GM12878 (cell line): ENCODE measurements around the gene TMEM263. TPM values are rescaled to one million over a fixed set of nuclear protein-coding genes. Genes with fewer than 3 reads are reported as not detected.

ENCODE experiments used
- BACH1 ChIP-seq: fragments of 450-650 bp; IDR thresholded peaks from 2 replicates; pipeline ENCODE4 v1.6.1; 2017; ENCODE audit warnings: mild to moderate bottlenecking, borderline replicate concordance
- CHD4 ChIP-seq: fragments of 200-600 bp; sonication (generic); IDR thresholded peaks from 2 replicates; pipeline ENCODE4 v1.6.1; 2016; ENCODE audit warnings: mild to moderate bottlenecking
- FOXK2 ChIP-seq: fragments of 450-650 bp; IDR thresholded peaks from 2 replicates; pipeline ENCODE4 v1.6.1; 2017; ENCODE audit warnings: mild to moderate bottlenecking, moderate library complexity
- GABPA ChIP-seq: IDR thresholded peaks from 2 replicates; pipeline ENCODE4 v1.6.1; 2014; ENCODE audit warnings: antibody characterized with exemption, low read depth, mild to moderate bottlenecking, inconsistent platforms
- HDAC2 ChIP-seq: fragments of 200-600 bp; sonication (generic); IDR thresholded peaks from 2 replicates; pipeline ENCODE4 v1.6.1; 2017
- HDAC6 ChIP-seq: fragments of 200-600 bp; sonication (generic); IDR thresholded peaks from one replicate; pipeline ENCODE4 v1.8.0; 2017; ENCODE audit warnings: antibody characterized with exemption; ENCODE audit not compliant: unreplicated experiment
- IRF4 ChIP-seq: IDR thresholded peaks from 2 replicates; pipeline ENCODE4 v1.6.1; 2011; ENCODE audit warnings: low read depth, low read length
- MYB ChIP-seq: fragments of 150-350 bp; IDR thresholded peaks from 2 replicates; pipeline ENCODE4 v1.6.1; 2014; ENCODE audit warnings: mild to moderate bottlenecking, low read depth, low read length, borderline replicate concordance
- POLR2AphosphoS2 ChIP-seq: IDR thresholded peaks from 2 replicates; pipeline ENCODE4 v1.6.1; 2011; ENCODE audit warnings: low read depth, mild to moderate bottlenecking, low read length, improper control_type of control experiment, moderate library complexity
- RAD21 ChIP-seq: IDR thresholded peaks from 2 replicates; pipeline ENCODE4 v1.6.1; 2011; ENCODE audit warnings: mild to moderate bottlenecking, low read depth, low read length, moderate library complexity; ENCODE audit not compliant: insufficient read depth
- SIX5 ChIP-seq: IDR thresholded peaks from 2 replicates; pipeline ENCODE4 v1.6.1; 2011; ENCODE audit warnings: mild to moderate bottlenecking, low read depth, low read length, moderate library complexity; ENCODE audit not compliant: severe bottlenecking
- SMAD1 ChIP-seq: fragments of 450-650 bp; IDR thresholded peaks from 2 replicates; pipeline ENCODE4 v1.6.1; 2018; ENCODE audit warnings: mild to moderate bottlenecking, low read depth; ENCODE audit not compliant: partially characterized antibody
- SPI1 ChIP-seq: IDR thresholded peaks from 2 replicates; pipeline ENCODE4 v1.6.1; 2011; ENCODE audit warnings: low read depth, mild to moderate bottlenecking, low read length, moderate library complexity, borderline replicate concordance; ENCODE audit not compliant: insufficient read depth
- TARDBP ChIP-seq: IDR thresholded peaks from 2 replicates; pipeline ENCODE4 v1.6.1; 2016; ENCODE audit warnings: borderline replicate concordance
- TBL1XR1 ChIP-seq: IDR thresholded peaks from 2 replicates; pipeline ENCODE4 v1.6.1; 2012; ENCODE audit warnings: low read depth, low read length, improper control_type of control experiment
- WRNIP1 ChIP-seq: IDR thresholded peaks from 2 replicates; pipeline ENCODE4 v1.6.1; 2011; ENCODE audit warnings: low read depth, low read length, improper control_type of control experiment, borderline replicate concordance
- ZBED1 ChIP-seq: IDR thresholded peaks from 2 replicates; pipeline ENCODE4 v1.6.1; 2016; ENCODE audit warnings: borderline replicate concordance
- ZBTB33 ChIP-seq: fragments of 450-650 bp; IDR thresholded peaks from 2 replicates; pipeline ENCODE4 v1.6.1; 2017; ENCODE audit warnings: mild to moderate bottlenecking
- ZNF622 ChIP-seq: fragments of 450-650 bp; IDR thresholded peaks from 2 replicates; pipeline ENCODE4 v1.6.1; 2017; ENCODE audit warnings: mild to moderate bottlenecking, inconsistent platforms
- ZNF687 ChIP-seq: fragments of 450-650 bp; IDR thresholded peaks from 2 replicates; pipeline ENCODE4 v1.6.1; 2017; ENCODE audit warnings: mild to moderate bottlenecking, moderate library complexity
- ZZZ3 ChIP-seq: IDR thresholded peaks from 2 replicates; pipeline ENCODE4 v1.6.1; 2011; ENCODE audit warnings: low read depth; ENCODE audit not compliant: control insufficient read depth, insufficient read length
- polyA plus RNA-seq, 11 experiments: library from polyadenylated mRNA; depleted of rRNA in 4 of 11; unstranded in 6 of 11; stranded (reverse) in 5 of 11; fragments of >200 nt; fragmentation: Nextera tagmentation in 4 of 11; fragmentation: Illumina TruSeq in 1 of 11; extraction: Ambion mirVana in 4 of 11; extraction: Trizol in 1 of 11; gene quantifications; 1 replicate in 1 of 11; 2 replicates in 10 of 11; pipeline versions ENCODE4 v1.2.1 to v1.2.3, GENCODE V29; 2011 to 2016; ENCODE audit warnings: inconsistent platforms in 2 of 11, missing spikeins in 2 of 11, low read depth in 1 of 11
- total RNA-seq, 4 experiments: library from RNA; depleted of rRNA in 3 of 4; stranded (reverse); fragments of >200 nt in 3 of 4; fragmentation: Illumina TruSeq in 1 of 4; extraction: Trizol in 1 of 4; gene quantifications; 2 replicates each; pipeline versions ENCODE4 v1.2.1 to v1.2.3, GENCODE V29; 2013 to 2021
- TF ChIP-seq, protein P1 (sequence below): fragments of 150-350 bp; IDR thresholded peaks from 2 replicates; pipeline ENCODE4 v1.6.1; 2016; ENCODE audit warnings: low read depth, low read length
- TF ChIP-seq, protein P2 (sequence below): fragments of 450-650 bp; IDR thresholded peaks from 2 replicates; pipeline ENCODE4 v1.6.1; 2017; ENCODE audit warnings: borderline replicate concordance

The TMEM263 gene
- total and polyA plus RNA-seq, 10 of the 15 experiments (the other 5 are each of a cell fraction or from before 2014, with no cell fraction given), result 15.4 to 41.3 (median 27.6) TPM

- TF ChIP-seq MYB (no peak), ZBTB33 (no peak), ZNF687 (no peak), BACH1 (peak; percentile 94; the same call in 1 of the 2 replicates), ZNF622 (no peak), HDAC2 (no peak), FOXK2 (no peak), POLR2AphosphoS2 (no peak), RAD21 (no peak), SMAD1 (no peak), TARDBP (no peak), CHD4 (no peak), GABPA (0 out of 2 replicates have a peak, but pooled peaks have one; percentile 15), TBL1XR1 (peak; percentile 90), HDAC6 (no peak), ZZZ3 (no peak), SPI1 (peak; percentile 98), ZBED1 (no peak), IRF4 (peak; percentile 84), SIX5 (no peak), WRNIP1 (no peak)
- TF ChIP-seq, protein P1, sequence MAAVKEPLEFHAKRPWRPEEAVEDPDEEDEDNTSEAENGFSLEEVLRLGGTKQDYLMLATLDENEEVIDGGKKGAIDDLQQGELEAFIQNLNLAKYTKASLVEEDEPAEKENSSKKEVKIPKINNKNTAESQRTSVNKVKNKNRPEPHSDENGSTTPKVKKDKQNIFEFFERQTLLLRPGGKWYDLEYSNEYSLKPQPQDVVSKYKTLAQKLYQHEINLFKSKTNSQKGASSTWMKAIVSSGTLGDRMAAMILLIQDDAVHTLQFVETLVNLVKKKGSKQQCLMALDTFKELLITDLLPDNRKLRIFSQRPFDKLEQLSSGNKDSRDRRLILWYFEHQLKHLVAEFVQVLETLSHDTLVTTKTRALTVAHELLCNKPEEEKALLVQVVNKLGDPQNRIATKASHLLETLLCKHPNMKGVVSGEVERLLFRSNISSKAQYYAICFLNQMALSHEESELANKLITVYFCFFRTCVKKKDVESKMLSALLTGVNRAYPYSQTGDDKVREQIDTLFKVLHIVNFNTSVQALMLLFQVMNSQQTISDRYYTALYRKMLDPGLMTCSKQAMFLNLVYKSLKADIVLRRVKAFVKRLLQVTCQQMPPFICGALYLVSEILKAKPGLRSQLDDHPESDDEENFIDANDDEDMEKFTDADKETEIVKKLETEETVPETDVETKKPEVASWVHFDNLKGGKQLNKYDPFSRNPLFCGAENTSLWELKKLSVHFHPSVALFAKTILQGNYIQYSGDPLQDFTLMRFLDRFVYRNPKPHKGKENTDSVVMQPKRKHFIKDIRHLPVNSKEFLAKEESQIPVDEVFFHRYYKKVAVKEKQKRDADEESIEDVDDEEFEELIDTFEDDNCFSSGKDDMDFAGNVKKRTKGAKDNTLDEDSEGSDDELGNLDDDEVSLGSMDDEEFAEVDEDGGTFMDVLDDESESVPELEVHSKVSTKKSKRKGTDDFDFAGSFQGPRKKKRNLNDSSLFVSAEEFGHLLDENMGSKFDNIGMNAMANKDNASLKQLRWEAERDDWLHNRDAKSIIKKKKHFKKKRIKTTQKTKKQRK, result no peak
- TF ChIP-seq, protein P2, sequence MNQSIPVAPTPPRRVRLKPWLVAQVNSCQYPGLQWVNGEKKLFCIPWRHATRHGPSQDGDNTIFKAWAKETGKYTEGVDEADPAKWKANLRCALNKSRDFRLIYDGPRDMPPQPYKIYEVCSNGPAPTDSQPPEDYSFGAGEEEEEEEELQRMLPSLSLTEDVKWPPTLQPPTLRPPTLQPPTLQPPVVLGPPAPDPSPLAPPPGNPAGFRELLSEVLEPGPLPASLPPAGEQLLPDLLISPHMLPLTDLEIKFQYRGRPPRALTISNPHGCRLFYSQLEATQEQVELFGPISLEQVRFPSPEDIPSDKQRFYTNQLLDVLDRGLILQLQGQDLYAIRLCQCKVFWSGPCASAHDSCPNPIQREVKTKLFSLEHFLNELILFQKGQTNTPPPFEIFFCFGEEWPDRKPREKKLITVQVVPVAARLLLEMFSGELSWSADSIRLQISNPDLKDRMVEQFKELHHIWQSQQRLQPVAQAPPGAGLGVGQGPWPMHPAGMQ, result no peak
Observed at GRCh38 chr12:106910202-106910601, 45.5 kb upstream of the TMEM263 start (continued).
